Measurements from ENCODE around the gene PTPRT.
"Not testable (repeated sequence)": the region's sequence is repeated elsewhere in the genome, so short reads cannot be mapped to it uniquely, and the experiment has no call there.

DNA sequence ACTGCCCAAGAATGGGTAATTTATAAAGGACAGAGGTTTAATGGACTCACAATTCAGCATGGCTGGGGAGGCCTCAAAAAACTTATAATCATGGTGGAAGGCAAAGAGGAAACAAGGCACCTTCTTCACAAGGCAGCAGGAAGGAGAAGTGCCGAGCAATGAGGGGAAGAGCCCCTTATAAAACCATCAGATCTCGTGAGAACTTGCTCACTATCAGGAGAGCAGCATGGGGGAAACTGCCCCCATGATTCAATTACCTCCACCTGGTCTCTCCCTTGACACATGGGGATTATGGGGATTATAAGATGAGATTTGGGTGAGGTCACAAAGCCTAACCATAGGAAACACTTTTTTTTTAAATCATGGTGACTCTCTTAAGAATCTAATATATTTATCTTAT lies 278.9 kb downstream of the PTPRT start:
- not testable (repeated sequence) for TF ChIP-seq CTCF (conservative IDR thresholded peaks at IDR 0.05; ENCODE audit: low read depth, low read length); EZH2 (IDR thresholded peaks at IDR 0.05; ENCODE audit: low read length, unreplicated experiment)

Measured in PC-3 (cell line).